ENCODE results near the gene CDK6.

DNA sequence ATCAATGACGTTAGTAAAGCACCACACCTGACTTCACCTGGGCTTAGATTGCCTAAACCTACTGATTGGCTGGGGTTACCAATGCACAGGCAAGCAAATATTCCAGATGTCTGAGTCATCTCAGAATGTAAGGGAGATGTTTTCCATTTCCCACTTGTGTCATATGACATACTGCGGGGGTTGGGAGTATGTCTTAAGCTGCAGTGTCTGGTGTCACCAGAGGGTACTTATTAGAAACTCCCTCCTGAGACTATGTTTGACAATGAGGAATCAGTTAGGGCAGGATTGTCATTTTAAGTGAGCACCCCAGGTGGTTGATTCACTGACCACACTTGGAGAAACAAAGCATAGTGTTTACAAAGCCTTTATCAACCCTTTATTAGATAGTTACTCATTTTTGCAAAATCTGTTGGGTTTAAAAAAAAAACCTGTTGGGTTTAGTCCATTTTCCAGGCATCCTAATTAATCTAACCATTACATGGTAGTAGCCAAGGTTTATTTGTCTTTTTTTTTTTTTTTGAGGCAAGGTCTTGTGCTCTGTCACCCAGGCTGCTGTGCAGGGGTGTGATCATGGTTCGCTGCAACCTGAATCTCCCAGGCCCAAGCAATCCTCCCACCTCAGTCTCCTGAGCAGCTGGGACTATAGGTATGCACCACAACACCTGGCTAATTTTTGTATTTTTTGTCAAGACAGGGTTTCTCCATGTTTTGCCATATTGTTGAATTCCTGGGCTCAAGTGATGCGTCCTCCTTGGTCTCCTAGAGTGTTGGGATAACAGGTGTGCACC lies 72.5 kb downstream of the CDK6 start:
- TF ChIP-seq, protein P1, sequence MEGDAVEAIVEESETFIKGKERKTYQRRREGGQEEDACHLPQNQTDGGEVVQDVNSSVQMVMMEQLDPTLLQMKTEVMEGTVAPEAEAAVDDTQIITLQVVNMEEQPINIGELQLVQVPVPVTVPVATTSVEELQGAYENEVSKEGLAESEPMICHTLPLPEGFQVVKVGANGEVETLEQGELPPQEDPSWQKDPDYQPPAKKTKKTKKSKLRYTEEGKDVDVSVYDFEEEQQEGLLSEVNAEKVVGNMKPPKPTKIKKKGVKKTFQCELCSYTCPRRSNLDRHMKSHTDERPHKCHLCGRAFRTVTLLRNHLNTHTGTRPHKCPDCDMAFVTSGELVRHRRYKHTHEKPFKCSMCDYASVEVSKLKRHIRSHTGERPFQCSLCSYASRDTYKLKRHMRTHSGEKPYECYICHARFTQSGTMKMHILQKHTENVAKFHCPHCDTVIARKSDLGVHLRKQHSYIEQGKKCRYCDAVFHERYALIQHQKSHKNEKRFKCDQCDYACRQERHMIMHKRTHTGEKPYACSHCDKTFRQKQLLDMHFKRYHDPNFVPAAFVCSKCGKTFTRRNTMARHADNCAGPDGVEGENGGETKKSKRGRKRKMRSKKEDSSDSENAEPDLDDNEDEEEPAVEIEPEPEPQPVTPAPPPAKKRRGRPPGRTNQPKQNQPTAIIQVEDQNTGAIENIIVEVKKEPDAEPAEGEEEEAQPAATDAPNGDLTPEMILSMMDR (IDR thresholded peaks at IDR 0.05), result no peak
- no peak for TF ChIP-seq POLR2A (IDR thresholded peaks at IDR 0.05)
